ENCODE data around the gene MPZL3. TPM values are rescaled to one million over a fixed set of nuclear protein-coding genes. Genes with fewer than 3 reads are reported as not detected.

The MPZL3 gene
- total and polyA plus RNA-seq, 9 donors = 0.25 to 7.0 (median 1.0) TPM

GRCh38 chr11:118230088-118230487 lies 22.1 kb downstream of the MPZL3 start:
- WGBS, 3 donors = 90 to 93% (median 93%) methylated on average over 3 of the region's 3 CpGs
- Histone ChIP-seq H3K27me3 (no peaks in the 10 kb centered on the region), H3K4me1 (ENCODE audit: insufficient read depth) (no peaks in the 10 kb centered on the region), H3K27ac (no peak overlapping the region), H3K4me3 (no peak overlapping the region), H3K9me3 (no peaks in the 10 kb centered on the region), H3K36me3 (no peaks in the 10 kb centered on the region)
- intact Hi-C loops (cut with DNase I) = no loop called here
- no peak for DNase-seq
- TF ChIP-seq CTCF (IDR thresholded peaks at IDR 0.05) = no peak
- TF ChIP-seq EP300 (IDR thresholded peaks at IDR 0.05) = no peak
- TF ChIP-seq POLR2A (IDR thresholded peaks at IDR 0.05) = no peak

GRCh38 chr11:118229274-118229847 lies 22.8 kb downstream of the MPZL3 start:
- Histone ChIP-seq H3K9me3 (no peaks in the 10 kb centered on the region), H3K4me3 (no peak overlapping the region), H3K27ac (no peak overlapping the region), H3K4me1 (ENCODE audit: insufficient read depth) (no peaks in the 10 kb centered on the region), H3K27me3 (no peaks in the 10 kb centered on the region), H3K36me3 (no peaks in the 10 kb centered on the region)
- 69 to 80% (median 73%) methylated on average over 5 of the region's 5 CpGs for WGBS, 3 donors
- DNase-seq = no peak
- TF ChIP-seq CTCF (IDR thresholded peaks at IDR 0.05) = no peak
- TF ChIP-seq EP300 (IDR thresholded peaks at IDR 0.05) = no peak
- TF ChIP-seq POLR2A (IDR thresholded peaks at IDR 0.05) = no peak
- intact Hi-C loops (cut with DNase I) = no loop called here

- H3K36me3 ChIP-seq = no peaks in the 10 kb centered on the region
- DNase-seq = no peak
- no peaks in the 10 kb centered on the region for H3K9me3 ChIP-seq
- WGBS, 3 donors = 87 to 91% (median 89%) methylated on average over 8 of the region's 8 CpGs
- H3K4me3 ChIP-seq = no peak overlapping the region
- TF ChIP-seq EP300 (IDR thresholded peaks at IDR 0.05) = no peak
- TF ChIP-seq CTCF (IDR thresholded peaks at IDR 0.05) = no peak
- TF ChIP-seq POLR2A (IDR thresholded peaks at IDR 0.05) = no peak
- H3K4me1 ChIP-seq (ENCODE audit: insufficient read depth) = no peaks in the 10 kb centered on the region
- no peaks in the 10 kb centered on the region for H3K27me3 ChIP-seq
- intact Hi-C loops (cut with DNase I) = no loop called here
- H3K27ac ChIP-seq = no peak overlapping the region
These were observed 24.0 kb downstream of the MPZL3 start for GRCh38 chr11:118227865-118228785.

- no peak overlapping the region for H3K27ac ChIP-seq
- H3K9me3 ChIP-seq = no peaks in the 10 kb centered on the region
- no peaks in the 10 kb centered on the region for H3K27me3 ChIP-seq
- no peaks in the 10 kb centered on the region for H3K36me3 ChIP-seq
- intact Hi-C loops (cut with DNase I) = no loop called here
- no peak for DNase-seq
- H3K4me1 ChIP-seq (ENCODE audit: insufficient read depth) = no peaks in the 10 kb centered on the region
- H3K4me3 ChIP-seq = no peak overlapping the region
- TF ChIP-seq CTCF (IDR thresholded peaks at IDR 0.05) (no peak), EP300 (IDR thresholded peaks at IDR 0.05) (no peak), POLR2A (IDR thresholded peaks at IDR 0.05) (no peak)
- 71 to 74% (median 73%) methylated on average over 2 of the region's 2 CpGs for WGBS, 3 donors
These were observed 25.4 kb downstream of the MPZL3 start for GRCh38 chr11:118226781-118227180.
